K562 (cell line): ENCODE data around the gene LRRC27.

Experiments
- JUND ChIP-seq, 2 experiments: IDR thresholded peaks; 2 replicates in 1 of 2; 3 replicates in 1 of 2; pipeline ENCODE4 v1.6.1; 2011; ENCODE audit warnings: borderline replicate concordance in 2 of 2, low read depth in 2 of 2, low read length in 2 of 2, improper control_type of control experiment in 1 of 2, missing biosample characterization in 1 of 2, missing genetic modification characterization in 1 of 2, missing genetic modification reagents in 1 of 2
- TF ChIP-seq, protein P1 (sequence below): fragments of 450-650 bp; formaldehyde crosslinking; IDR thresholded peaks from 2 replicates; pipeline ENCODE4 v1.4.0; 2020; ENCODE audit warnings: mild to moderate bottlenecking, moderate library complexity

DNA sequence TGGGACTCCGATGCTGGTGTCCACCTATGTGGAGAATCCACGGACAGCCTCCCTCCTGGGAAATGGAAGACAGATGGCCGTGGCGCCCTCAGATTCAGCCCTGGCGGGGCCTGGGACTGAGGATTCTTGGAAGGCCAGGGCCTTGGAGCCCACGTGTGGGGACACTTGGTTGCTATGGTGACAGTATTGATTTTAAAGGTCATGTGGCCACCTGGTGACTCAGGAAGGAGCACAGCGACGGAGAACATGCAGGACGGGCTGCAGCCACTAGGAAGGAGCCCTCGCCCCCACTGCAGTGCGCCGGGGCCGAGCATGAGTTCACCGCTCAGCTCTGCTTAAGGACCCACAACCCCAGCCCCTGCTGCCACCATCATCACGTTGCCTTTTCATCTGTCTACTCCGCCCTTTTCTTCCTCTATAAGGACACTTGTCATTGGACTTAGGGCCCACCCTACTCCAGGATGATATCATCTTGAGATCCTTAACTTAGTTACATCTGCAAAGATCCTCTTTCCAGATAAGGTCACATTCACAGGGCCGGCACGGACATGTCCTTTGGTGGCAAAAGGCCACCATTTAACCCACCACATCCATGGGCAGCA is 20.6 kb upstream of the LRRC27 start:
- peak; percentile 81 for TF ChIP-seq JUND (IDR thresholded peaks at IDR 0.05; ENCODE audit: borderline replicate concordance, low read depth, low read length)
- peak; percentile 71; the same call in 1 of the 3 replicates for TF ChIP-seq JUND (tag; IDR thresholded peaks at IDR 0.05; ENCODE audit: borderline replicate concordance, low read depth, low read length)
- TF ChIP-seq, protein P1, sequence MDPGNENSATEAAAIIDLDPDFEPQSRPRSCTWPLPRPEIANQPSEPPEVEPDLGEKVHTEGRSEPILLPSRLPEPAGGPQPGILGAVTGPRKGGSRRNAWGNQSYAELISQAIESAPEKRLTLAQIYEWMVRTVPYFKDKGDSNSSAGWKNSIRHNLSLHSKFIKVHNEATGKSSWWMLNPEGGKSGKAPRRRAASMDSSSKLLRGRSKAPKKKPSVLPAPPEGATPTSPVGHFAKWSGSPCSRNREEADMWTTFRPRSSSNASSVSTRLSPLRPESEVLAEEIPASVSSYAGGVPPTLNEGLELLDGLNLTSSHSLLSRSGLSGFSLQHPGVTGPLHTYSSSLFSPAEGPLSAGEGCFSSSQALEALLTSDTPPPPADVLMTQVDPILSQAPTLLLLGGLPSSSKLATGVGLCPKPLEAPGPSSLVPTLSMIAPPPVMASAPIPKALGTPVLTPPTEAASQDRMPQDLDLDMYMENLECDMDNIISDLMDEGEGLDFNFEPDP: no peak
